GM19328 (cell line): ENCODE measurements around the gene GJB6.
"Not testable (repeated sequence)": the region's sequence is repeated elsewhere in the genome, so short reads cannot be mapped to it uniquely, and the experiment has no call there.

Source experiments
- ATAC-seq: cut with Tn5 transposase; IDR thresholded peaks from one replicate; pipeline ENCODE4 v1.9.1; 2021; ENCODE audit warnings: mild to moderate bottlenecking, moderate library complexity; ENCODE audit not compliant: unreplicated experiment

GJB6 gene

DNA sequence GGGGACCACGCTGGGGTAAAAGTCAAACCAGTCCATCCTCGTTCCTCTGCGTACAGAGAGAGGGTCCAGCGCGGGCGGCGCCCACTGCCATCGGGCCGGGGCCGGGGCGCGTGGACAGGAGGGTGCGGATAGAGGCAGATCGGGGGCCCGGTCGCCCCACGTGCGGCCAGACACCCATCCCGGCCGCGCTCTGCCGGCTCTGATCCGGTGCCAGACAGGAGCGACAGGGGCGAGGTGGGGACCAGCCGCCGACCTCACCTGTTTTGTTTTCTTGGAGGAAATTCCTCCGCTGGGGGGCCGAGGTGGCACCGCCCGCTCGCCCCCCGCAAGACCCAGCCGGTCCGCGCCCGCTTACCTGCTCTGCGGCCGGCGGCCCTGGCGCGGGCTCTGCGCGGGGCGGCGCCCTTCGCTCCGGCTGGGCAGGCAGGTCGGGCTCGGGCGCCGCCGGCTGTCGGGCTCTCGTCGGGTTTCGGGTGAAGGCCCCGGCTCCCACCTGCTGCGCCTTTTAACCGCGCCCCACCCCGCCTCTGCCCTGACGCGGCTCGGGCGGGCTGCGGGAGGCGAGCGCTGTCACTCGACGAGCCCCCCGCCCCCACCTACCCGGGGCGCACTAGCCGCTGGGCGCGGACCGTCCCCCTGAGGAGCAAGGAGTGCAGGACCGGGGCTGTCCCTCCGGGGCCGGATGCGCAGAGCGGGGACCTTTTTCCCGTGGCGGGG, at the start of gene GJB6:
Gene GJB6 (minus strand): TSS at position 481 of the 717 bp plus-strand sequence. CDS start 8,839 bp downstream, outside the sequence.
- no peak for ATAC-seq

DNA sequence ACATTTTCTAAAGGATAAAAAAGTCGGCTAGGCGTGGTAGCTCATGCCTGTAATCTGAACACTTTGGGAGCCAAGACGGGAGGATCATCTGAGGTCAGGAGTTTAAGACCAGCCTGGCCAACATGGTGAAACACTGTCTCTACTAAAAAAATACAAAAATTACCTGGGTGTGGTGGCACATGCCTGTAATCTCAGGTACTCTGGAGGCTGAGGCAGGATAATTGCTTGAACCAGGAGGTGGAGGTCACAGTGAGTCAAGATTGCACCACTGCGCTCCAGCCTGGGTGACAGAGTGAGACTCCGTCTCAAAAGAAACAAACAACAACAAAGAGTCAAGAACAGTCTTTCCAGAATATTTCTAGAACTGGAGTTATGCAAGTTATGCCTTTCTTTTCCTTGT, 44.8 kb upstream of the GJB6 start:
- not testable (repeated sequence) for ATAC-seq

DNA sequence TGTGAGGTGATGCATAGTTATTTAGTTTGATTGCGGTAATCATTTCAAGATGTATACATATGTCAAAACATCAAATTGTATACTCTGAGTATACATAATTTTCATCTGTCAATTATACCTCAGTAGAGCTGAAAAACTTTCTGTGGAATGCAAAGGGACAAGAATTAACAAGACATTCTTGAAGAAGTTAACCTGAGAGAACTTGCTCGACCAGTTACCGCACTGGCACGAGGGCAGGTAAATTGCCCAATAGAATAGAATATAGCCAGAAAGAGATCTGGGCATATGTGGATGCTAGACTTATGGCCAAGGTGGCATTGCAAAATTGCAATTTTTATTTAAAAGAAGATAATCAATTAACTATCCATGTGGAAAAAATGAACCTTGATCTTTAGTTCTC, 42.3 kb upstream of the GJB6 start:
- no peak for ATAC-seq

DNA sequence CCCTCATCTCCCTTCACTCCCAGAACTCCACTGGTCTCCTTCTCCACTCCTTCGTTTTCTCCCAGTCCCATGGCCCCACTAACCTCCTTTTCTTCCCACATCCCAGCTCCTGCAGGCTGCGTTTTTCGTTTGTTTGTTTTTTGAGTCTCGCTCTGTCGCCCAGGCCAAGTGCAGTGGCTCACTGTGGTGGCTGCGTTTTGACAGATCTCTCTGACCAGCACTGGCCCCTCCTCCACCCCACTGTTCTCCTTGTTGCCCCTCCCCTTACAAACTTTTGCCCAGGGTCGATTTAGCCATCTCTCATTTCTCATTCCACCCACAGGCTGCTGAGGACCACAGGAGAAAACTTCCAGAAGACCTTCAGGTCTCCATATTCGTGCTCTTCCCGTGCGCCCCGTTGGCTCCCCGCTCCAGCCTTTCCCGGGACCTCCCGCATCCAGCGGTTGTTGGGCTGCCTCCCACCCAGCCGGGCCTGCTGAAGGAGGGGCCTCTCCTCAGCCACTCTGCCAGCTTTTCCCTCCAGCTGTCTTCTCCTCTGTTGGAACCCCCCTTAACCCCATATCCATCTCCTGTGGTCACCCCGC, 40.6 kb upstream of the GJB6 start:
- no peak for ATAC-seq

DNA sequence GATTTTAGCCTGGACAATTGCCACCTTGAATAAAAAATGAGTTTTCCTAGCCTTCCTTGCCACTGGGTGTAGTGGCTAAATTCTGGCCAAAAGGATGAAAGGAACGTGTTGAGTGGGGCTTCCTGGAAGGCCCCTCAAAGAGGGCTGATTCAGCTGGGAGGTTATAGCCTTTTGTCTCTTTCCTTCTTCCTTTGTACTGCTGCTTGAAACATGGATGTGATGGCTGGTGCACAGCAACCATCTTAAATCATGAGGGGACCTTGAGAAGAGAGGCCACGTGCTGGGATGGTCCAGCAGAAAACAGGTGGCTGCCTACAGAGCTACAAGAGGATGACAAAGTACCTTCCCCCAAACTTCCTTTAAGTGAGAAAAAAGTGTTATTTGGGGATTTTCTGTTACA, 40.0 kb upstream of the GJB6 start:
- no peak for ATAC-seq

DNA sequence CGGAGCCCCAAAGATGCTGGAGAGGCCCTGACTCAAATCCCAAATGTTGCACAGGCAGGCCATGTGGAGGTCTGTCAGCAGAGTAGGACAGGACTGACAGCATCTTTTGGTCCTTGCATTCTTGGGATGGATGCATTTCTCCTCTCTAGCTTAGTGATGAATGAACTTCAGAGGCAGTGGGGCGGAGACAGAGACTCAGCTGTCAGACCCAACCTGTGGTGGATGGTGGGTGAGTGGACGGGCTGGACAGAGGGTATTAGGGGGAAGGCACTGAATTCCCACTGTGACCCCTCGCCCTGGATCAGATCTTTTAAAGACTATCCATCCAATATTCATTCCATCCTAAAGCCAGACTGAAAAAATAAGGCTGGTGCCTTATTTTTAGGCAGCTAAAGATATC, 39.3 kb upstream of the GJB6 start:
- no peak for ATAC-seq

DNA sequence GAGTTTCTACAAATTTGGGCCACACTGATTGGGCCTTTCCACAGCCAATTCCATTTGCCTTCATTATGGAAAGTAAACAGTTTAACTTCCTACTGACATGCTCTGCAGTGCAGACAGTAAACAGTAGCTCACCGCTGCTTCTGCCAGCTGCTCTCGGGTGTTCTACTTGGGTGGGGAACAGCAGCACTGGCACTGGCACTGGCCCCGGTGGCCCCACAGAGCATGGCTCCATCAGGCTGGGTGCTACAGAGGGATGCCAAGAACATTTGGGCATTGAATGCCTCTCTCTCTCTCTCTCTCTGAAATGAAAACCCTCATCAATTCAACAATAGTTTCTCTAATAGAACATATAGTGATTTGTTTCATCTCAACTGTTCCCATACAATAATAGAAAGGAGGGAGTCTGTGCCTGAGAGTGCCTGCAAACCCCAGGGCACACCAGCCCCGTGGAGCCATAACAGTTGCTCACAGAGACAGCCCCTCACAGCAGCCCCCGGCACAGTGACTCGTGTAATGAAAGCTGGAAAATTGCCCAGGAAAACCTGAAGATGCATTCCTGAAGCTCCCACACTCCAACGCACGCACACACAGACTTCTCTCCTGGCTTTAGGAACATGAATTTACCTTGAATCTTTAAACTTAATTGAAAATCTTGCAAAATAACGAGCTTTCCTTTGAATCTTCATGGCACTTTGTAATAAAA, 38.2 kb upstream of the GJB6 start:
- no peak for ATAC-seq

DNA sequence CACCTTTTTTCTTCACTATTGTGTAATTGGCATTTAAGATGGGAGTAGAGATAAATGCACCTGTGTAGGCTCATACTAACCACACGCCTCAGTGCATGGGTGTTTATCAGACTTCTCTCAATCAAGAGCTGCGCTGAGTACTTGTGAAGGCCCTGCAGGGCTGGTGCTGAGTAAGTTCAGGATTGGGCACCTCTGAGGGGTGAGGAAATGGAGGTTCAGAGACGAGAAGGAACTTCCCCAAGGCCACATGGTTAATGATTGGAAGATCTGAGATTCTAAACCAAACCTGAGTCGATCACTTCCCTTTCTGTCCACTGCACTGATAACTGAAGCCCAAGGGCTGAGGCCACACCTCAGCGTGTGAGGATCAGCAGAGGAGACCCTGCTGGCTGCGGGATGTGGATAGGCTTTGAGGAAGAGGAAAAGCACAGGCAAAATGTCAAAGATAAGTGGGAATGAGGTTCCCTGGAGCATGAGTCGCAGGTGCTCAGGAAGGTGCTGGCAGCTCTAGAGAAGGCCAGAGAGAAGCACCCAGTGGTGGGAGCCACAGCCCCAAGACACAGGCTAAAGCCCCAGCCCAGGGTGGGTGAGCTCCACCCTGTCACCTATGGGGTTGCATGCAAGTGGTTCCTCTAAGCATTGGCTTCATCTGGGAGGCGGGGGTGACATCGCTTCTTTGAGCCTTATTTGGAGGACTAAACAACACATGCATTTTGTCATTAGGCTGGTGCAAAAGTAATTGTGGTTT, 32.3 kb upstream of the GJB6 start:
- ATAC-seq, result no peak

DNA sequence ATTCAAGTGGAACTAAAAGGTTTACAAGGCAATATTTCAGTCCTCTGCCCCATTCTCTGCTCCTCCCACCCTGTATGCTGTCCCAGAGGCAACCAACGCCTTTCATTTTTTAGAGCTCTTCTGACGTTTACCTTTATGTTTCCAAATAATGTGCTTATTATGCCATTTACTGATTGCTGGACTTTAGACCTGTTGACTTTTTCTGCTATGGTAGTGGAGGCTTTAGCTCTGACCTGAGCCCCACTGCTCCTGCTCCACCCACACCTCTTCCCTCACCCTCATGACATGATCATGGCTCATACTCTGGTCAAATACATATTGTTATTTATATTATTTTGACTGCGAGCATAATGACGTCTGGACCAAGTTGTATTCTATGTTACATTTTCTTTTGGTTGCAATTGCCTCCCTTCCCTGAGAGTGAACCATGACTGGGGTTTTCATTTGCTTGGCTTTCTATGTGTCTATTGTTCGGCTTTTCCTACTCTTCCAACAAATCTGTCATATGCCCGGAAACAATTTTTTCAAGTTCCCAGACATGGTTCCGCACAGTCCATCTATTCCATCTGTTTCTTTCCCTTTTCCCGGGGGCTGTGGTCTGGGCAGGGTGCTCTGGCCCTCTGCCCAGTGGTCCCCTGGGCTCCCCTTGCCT, 31.4 kb upstream of the GJB6 start:
- no peak for ATAC-seq

DNA sequence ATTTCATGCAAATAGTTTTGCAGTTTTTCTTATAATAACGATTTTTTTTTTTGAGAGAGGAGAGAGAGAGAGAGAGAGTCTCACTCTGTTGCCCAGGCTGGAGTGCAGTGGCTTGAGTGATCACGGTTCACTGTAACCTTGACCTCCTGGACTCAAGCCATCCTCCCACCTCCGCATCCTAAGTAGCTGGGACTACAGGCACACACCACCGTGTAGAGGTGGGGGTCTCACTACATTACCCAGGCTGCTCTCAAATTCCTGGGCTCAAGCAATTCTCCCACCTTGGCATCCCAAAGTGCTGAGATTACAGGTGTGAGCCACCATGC, 26.8 kb upstream of the GJB6 start:
- ATAC-seq, result no peak

DNA sequence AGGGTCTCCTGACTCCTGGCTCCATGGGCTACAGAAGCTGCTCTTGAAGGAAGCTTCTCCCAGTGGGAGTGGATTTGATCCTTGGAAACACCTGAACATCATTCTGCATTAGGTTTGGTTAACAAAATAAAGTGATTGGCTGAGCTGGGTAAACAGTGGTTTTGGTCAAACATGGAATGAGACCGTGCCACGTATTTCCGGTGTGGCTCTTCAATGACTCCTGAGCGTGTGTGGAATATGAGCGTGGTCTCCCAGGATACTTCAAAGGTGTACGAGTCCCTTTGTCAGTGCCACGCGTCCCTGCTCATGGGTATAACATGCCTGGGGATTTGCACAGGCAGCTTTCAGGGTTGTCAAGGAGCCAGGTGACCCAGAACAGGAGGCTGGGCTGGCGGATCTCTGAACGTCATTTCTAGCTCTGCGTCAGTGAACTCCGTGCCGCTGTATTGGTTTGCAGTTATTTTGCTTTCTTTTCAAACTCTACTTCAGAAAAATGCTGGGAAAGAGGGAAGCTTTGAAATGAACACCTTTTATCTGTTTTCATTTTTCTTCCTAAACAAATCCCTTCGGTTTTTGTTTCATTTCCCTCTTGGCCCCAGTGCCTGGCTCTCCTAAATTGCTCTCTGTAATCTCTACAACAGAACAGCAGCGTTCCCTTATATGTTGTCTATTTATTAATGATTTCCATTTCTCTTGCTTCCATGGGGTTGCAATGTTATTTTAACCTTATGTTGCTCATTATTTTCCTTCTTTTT, 26.3 kb upstream of the GJB6 start:
- ATAC-seq, result no peak

DNA sequence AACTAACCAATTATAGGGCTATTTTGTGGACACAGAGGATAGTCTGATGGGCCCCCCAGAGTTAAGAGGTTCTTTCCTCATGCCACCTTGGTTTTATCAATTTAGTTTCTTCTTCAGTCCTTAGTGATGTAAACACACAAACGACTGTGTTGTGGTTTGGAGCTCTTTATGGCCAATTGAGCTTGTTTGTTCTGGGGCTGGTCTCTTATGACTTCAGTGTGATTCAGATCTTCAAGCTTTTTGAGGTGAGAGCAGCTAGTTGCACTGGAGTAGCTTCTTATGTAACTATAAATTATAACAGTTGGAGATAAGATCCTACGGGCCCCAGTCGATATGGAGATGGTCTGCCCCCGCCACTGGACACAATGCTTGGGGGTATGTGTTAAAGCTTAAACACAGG, 22.0 kb upstream of the GJB6 start:
- ATAC-seq, result no peak

DNA sequence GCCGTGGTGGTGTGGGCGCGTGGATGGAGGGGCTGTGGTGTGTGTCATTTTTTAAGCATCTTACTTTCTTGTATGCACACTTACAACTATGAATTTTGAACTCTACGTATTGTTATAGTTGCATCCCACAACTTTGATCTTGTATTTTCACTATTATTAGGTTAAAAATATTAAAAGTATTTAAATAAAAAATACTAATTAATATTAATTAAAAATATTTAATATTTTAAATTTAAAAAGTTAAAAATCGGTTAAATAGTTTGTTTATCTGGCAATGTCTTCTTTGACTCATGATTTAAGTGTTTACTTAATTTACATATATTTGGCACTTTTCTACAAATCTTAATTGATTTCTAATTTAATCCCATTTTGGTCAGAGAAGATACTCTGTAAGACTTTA, 17.8 kb upstream of the GJB6 start:
- ATAC-seq, result no peak

DNA sequence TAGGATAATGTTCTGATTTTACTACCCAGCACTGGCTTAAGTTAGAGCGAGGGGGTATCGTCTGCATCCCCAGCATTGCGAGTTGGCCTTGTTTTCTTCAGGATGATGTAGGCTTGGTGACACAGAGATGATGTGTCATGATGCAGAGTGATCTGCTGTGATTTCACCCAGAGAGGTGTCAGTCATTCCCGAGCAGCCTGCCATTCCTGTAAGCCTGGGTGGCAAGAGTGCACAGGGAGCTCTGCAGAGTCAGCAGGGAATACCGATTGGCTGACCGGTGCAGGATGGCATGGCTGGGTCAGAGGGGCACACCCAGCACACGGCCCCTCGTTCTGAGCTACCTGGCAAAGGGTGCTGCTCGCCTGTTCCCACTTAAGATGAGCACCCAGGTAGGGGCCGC, 15.8 kb upstream of the GJB6 start:
- no peak for ATAC-seq

DNA sequence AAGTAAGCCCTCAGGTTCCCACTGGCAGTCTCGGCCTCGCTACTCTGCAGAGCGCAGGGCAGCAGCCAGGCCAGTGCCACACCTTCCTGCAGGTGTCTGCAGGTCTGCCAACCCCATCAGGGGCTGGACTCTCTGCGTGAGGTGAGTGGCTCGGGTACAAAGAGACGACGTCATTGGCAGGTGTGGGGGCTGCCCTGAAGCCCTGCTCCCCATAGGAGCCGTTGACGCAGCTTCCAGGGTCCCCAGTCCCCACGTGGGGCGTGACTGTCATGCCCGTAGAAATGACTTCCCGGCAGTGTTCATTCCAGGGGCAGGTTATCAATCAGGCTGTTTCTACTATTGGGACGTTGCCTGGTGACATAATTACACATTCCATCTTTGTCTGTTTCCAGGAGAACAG, 15.3 kb upstream of the GJB6 start:
- ATAC-seq, result no peak

DNA sequence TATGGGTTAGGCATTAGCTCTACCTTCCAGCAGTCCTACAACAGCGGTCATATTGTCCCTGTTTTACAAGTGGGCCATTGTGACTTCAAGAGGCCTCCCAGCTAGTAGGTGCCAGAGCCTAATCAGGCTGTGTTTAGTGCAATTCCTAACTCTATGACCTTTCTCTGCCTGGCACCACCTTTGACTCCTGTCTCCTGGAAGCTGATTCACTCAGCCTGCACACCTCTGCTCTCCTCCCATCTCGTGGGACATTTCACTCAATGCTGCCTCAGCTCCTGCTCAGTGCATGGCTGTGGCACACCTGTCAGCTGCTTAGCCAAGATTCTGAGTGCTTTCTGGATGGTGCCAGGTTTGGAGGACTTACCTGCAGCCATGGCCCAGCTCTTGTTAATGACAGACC, 9.5 kb upstream of the GJB6 start:
- ATAC-seq, result no peak

DNA sequence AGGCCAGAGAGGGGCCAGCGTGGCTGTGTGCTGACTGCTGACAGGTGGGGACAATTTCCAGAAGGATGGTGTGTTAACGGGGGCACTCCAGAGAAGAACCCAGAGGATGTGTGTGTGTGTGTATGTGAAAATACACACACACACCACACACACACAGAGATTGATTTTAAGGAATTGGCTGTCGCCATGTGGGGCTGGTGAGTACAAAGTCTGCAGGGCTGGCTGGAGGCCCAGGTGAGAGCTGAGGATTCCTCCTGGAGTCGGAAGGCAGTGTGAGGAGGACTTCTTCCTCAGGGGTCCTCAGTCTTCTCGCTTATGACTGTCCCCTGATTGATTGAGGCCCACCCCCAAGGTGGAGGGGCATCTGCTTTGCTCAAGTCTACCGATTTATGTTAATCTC, 7.6 kb upstream of the GJB6 start:
- no peak for ATAC-seq

DNA sequence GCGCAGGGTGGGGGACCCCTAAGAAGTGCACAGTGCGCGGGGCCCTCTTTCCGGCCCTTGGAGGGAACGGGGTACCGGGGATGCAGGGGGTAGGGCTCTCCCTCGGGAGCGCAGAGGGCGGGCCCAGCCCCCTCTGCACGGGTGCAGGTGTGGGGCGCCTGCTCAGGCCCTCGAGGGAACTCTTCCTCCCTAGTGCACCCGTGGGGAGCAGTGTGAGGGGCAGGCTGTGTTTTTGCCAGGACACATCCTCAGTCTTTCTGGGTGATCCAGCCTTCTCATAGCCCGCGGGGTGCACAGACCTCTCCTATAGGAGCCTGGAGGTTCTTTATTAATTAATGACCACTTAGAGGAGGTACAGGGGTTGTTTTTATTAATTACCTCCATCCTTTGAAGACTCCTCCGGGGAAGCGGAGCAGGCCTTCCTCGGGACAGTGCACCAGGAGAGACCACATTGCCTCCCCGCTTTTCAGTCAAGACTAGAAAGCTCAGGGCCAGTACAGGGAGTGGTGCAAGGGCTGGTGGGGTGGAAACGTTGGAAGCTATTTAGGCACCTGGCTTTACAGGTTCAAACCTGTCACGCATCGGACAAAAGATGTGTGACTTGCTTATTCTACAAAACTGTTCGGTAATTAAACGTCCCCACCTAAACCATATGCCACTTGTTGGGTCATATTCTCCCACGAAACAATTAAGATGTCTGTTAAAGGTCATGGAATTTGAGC, 598 bp upstream of the GJB6 start:
- ATAC-seq, result no peak

DNA sequence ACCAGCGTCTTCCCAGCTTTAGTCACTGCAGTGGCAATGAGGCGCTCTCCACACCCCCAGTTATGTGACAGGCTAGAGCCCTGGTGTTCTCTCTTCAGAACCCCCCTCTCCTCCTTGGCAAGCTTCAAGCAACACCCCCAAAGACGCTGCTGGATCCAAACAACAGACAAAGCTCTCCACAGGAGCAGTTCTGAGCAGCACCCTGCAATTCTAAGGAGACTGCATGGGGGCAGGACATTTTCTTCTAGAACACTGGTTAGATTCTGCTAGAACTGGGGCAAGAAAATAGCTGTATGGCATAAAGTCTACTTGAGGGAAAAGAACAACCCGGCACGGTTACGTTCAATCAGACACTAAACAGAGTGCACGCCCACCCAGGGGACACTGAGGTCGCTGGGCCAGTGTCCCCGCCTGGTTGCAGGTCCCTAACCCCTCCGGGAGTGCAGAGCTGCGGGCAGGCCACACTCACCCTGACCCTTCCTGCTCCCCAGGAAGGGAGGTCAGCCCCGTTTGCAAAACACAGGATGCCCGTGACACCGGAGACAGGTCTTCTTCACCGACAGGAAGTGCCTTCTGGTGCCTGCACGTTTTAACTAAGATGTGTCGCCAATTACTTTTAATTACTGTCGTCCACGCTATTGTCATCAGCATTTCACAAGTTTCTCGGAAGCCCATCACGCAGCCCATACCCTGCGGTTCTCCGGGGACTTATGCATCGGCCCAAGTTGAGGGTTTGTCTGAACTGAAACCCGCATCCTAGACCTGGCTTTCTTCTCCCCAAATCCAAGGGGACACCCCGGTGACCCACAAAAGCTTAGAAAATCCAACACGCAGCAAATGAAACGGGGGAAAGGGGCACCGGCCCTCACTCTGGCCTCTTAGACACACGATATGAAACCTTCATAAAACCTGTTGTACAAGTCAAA, 943 bp downstream of the GJB6 start:
- no peak for ATAC-seq
